LHCN-M2 (cell line): ENCODE measurements around the gene RAB39A. TPM values are rescaled to one million over a fixed set of nuclear protein-coding genes. Genes with fewer than 3 reads are reported as not detected.

ENCODE experiments used
- DNase-seq: peaks from one replicate; pipeline ENCODE4 v3.0.0-alpha.2; 2012; ENCODE audit warnings: low read depth
- total RNA-seq: library from RNA; depleted of rRNA; stranded (reverse); fragments of >200 nt; gene quantifications from 2 replicates; pipeline ENCODE4 v1.2.3, GENCODE V29; 2014

Gene RAB39A
- total RNA-seq, 1 experiment from 2014 or later, result not detected

GRCh38 chr11:107961480-107961879, 33.2 kb downstream of the RAB39A start:
- no peak for DNase-seq

GRCh38 chr11:107962181-107962580, 33.9 kb downstream of the RAB39A start:
- no peak for DNase-seq

- DNase-seq, result no peak
Measured at GRCh38 chr11:107963091-107963490, 34.8 kb downstream of the RAB39A start.

- DNase-seq, result peak; percentile 8
Measured at GRCh38 chr11:107969219-107969618, 41.0 kb downstream of the RAB39A start.

GRCh38 chr11:107970049-107970448, 41.8 kb downstream of the RAB39A start:
- no peak for DNase-seq

GRCh38 chr11:107973641-107974040, 45.4 kb downstream of the RAB39A start:
- DNase-seq, result peak; percentile 52

- DNase-seq, result no peak
Measured at GRCh38 chr11:107988397-107989158, 60.3 kb downstream of the RAB39A start.

GRCh38 chr11:107991868-107992414, 63.7 kb downstream of the RAB39A start:
- no peak for DNase-seq

GRCh38 chr11:107996006-107996776, 67.9 kb downstream of the RAB39A start:
- DNase-seq, result no peak

- no peak for DNase-seq
Measured at GRCh38 chr11:107998761-107999160, 70.5 kb downstream of the RAB39A start.

GRCh38 chr11:107999759-108000455, 71.7 kb downstream of the RAB39A start:
- peak; percentile 36 for DNase-seq

- no peak for DNase-seq
Measured at GRCh38 chr11:108002476-108002875, 74.2 kb downstream of the RAB39A start.

- no peak for DNase-seq
Measured at GRCh38 chr11:108003623-108004022, 75.4 kb downstream of the RAB39A start.

GRCh38 chr11:108007819-108008218, 79.6 kb downstream of the RAB39A start:
- DNase-seq, result no peak

- peak; percentile 93 for DNase-seq
Measured at GRCh38 chr11:108008656-108009496, 80.6 kb downstream of the RAB39A start, which contains the start of gene CUL5. Gene CUL5 (plus strand): TSS chr11:108008898. CDS start chr11:108009349, 451 bp downstream.

GRCh38 chr11:108009497-108010370, 81.5 kb downstream of the RAB39A start:
- DNase-seq, result no peak

GRCh38 chr11:108012139-108012725, 84.0 kb downstream of the RAB39A start:
- DNase-seq, result no peak
